VCaP (cell line): ENCODE measurements around the gene HSPG2.
"Not testable (repeated sequence)": the region's sequence is repeated elsewhere in the genome, so short reads cannot be mapped to it uniquely, and the experiment has no call there.

Source experiments
- H3K27ac ChIP-seq: fragments of 450-650 bp; 2 replicates; pipeline ENCODE4 v1.5.1; 2017
- CTCF ChIP-seq: fragments of 450-650 bp; conservative IDR thresholded peaks from 2 replicates; pipeline ENCODE4 v1.5.1; 2017; ENCODE audit warnings: mild to moderate bottlenecking, moderate library complexity

Gene HSPG2

GRCh38 chr1:21799730-21800129 is 137.4 kb downstream of the HSPG2 start:
- H3K27ac ChIP-seq: no peak overlapping the region
- no peak for TF ChIP-seq CTCF

GRCh38 chr1:21795075-21795474 is 142.0 kb downstream of the HSPG2 start:
- no peak for TF ChIP-seq CTCF
- H3K27ac ChIP-seq: no peak overlapping the region

- no peak for TF ChIP-seq CTCF
- no peak overlapping the region for H3K27ac ChIP-seq
These were observed 142.5 kb downstream of the HSPG2 start for GRCh38 chr1:21794656-21795055.

GRCh38 chr1:21793104-21793503 is 144.0 kb downstream of the HSPG2 start:
- no peak for TF ChIP-seq CTCF
- H3K27ac ChIP-seq: no peak overlapping the region

- H3K27ac ChIP-seq: no peak overlapping the region
- no peak for TF ChIP-seq CTCF
These were observed 150.5 kb downstream of the HSPG2 start for GRCh38 chr1:21786640-21787039.

- not testable (repeated sequence) for H3K27ac ChIP-seq
These were observed 151.3 kb downstream of the HSPG2 start for GRCh38 chr1:21785764-21786163.

GRCh38 chr1:21783679-21784603 is 153.2 kb downstream of the HSPG2 start:
- H3K27ac ChIP-seq: peak overlapping the region; percentile 98
- TF ChIP-seq CTCF: no peak
